K562 (cell line): Measurements from ENCODE around the gene SMAD5. TPM values are rescaled to one million over a fixed set of nuclear protein-coding genes. Genes with fewer than 3 reads are reported as not detected.

Experiments
- ATAC-seq: fragments of 200-7000 bp; cut with Tn5 transposase; 3 replicates; pipeline ENCODE4 v1.9.1; 2020; ENCODE audit warnings: moderate library complexity
- BruUV-seq: library from RNA; stranded (reverse); fragments of 400-500 nt; replicated peaks from 2 replicates; lab custom pipeline; 2021; lab: Mats Ljungman, UMichigan
- CTCF ChIA-PET: fragments of 300-600 bp; formaldehyde crosslinking; extraction: SDS; loops from one replicate; lab custom pipeline; 2021; ENCODE audit warnings: low intra/inter-chr PET ratio; lab: Yijun Ruan, JAX
- POLR2A ChIA-PET: fragments of 300-600, 350-650 bp; sonication (Branson Sonifier 250); formaldehyde crosslinking; extraction: SDS; loops from one replicate; lab custom pipeline; 2021; ENCODE audit warnings: antibody characterized with exemption, inconsistent platforms; lab: Yijun Ruan, JAX
- DNase-seq, 4 experiments: peaks; one replicate each; pipeline versions ENCODE4 v3.0.0 to v3.0.0-alpha.2; 2011 to 2018; ENCODE audit warnings: low spot score in 3 of 4, mixed read lengths in 3 of 4; ENCODE audit errors: extremely low read depth in 1 of 4
- FAIRE-seq: peaks from 2 replicates; lab custom pipeline; 2011; peaks lifted over from hg19 to GRCh38; lab: Jason Lieb, UNC
- H2AFZ ChIP-seq: 2 replicates; pipeline ENCODE4 v1.6.0; 2011; ENCODE audit warnings: low read depth, low read length, control low read depth, inconsistent platforms
- H3K27ac ChIP-seq: fragments of 200-600 bp; 3 replicates; pipeline ENCODE4 v1.8.0; 2011; ENCODE audit warnings: low read depth, mild to moderate bottlenecking, control low read depth, inconsistent platforms, low read length, moderate library complexity, mixed read lengths; ENCODE audit errors: extremely low read depth
- H3K27me3 ChIP-seq, 2 experiments: fragments of 300-600 bp in 1 of 2; 2 replicates in 1 of 2; 3 replicates in 1 of 2; pipeline versions ENCODE4 v1.6.0 to v1.8.0; 2011; ENCODE audit warnings: inconsistent platforms in 2 of 2, low read length in 2 of 2, mild to moderate bottlenecking in 1 of 2, mixed read lengths in 1 of 2, moderate library complexity in 1 of 2; ENCODE audit not compliant: control insufficient read depth in 2 of 2, insufficient read depth in 2 of 2
- H3K36me3 ChIP-seq: fragments of 300-600 bp; 3 replicates; pipeline ENCODE4 v1.8.0; 2011; ENCODE audit warnings: mild to moderate bottlenecking, low read length, inconsistent platforms; ENCODE audit not compliant: control insufficient read depth, insufficient read depth
- H3K4me1 ChIP-seq, 2 experiments: fragments of 200-600 bp in 1 of 2; replicated peaks in 1 of 2; 2 replicates in 1 of 2; 3 replicates in 1 of 2; pipeline versions ENCODE4 v1.5.1 to v1.8.0; 2011; ENCODE audit warnings: inconsistent platforms in 2 of 2, low read length in 2 of 2, mild to moderate bottlenecking in 1 of 2, mixed read lengths in 1 of 2, moderate library complexity in 1 of 2; ENCODE audit not compliant: control insufficient read depth in 2 of 2, insufficient read depth in 2 of 2
- H3K4me2 ChIP-seq: 2 replicates; pipeline ENCODE4 v1.6.1; 2011; ENCODE audit warnings: low read length, control low read depth, inconsistent platforms, mixed read lengths; ENCODE audit not compliant: insufficient read depth
- H3K4me3 ChIP-seq: fragments of 200-600 bp; sonication (generic), shearing (Covaris generic); 2 replicates; pipeline ENCODE4 v1.5.1; 2016; ENCODE audit warnings: control low read depth, inconsistent platforms
- H3K79me2 ChIP-seq: fragments of 200-600 bp; 3 replicates; pipeline ENCODE4 v1.8.0; 2011; ENCODE audit warnings: low read length, inconsistent platforms; ENCODE audit not compliant: control insufficient read depth, insufficient read depth
- H3K9ac ChIP-seq, 2 experiments: 2 replicates each; pipeline versions ENCODE4 v1.6.0 to v1.6.1; 2011; ENCODE audit warnings: low read depth in 2 of 2, low read length in 2 of 2, control low read depth in 1 of 2, inconsistent platforms in 1 of 2, mild to moderate bottlenecking in 1 of 2, mixed read lengths in 1 of 2; ENCODE audit not compliant: insufficient read depth in 1 of 2
- H3K9me1 ChIP-seq: one replicate; pipeline ENCODE4 v1.6.0; 2011; ENCODE audit warnings: inconsistent platforms, mild to moderate bottlenecking, low read length, moderate library complexity; ENCODE audit not compliant: control insufficient read depth, insufficient read depth
- H3K9me3 ChIP-seq: replicated peaks from 2 replicates; pipeline ENCODE4 v1.5.1; 2011; ENCODE audit warnings: low read depth, low read length, inconsistent platforms; ENCODE audit not compliant: control insufficient read depth, insufficient read depth
- H4K20me1 ChIP-seq: replicated peaks from 2 replicates; pipeline ENCODE4 v1.6.1; 2011; ENCODE audit warnings: low read length, inconsistent platforms, mixed read lengths; ENCODE audit not compliant: control insufficient read depth, insufficient read depth
- CREB5 ChIP-seq: fragments of 250-450 bp; sonication (Bioruptor Pico); IDR thresholded peaks from 2 replicates; pipeline ENCODE4 v1.5.0; 2020; ENCODE audit warnings: mild to moderate bottlenecking
- CREM ChIP-seq: IDR thresholded peaks from 2 replicates; pipeline ENCODE4 v1.6.1; 2014; ENCODE audit warnings: antibody characterized with exemption, low read depth
- SRSF9 ChIP-seq: fragments of 200-400 bp; formaldehyde crosslinking; IDR thresholded peaks from 2 replicates; pipeline ENCODE4 v1.6.1; 2017; ENCODE audit warnings: low read depth, low read length, borderline replicate concordance
- ZNF583 ChIP-seq: fragments of 250-450 bp; sonication (Bioruptor Pico); IDR thresholded peaks from 2 replicates; pipeline ENCODE4 v1.4.0; 2020
- ZNF830 ChIP-seq: fragments of 250-450 bp; sonication (Bioruptor Pico); IDR thresholded peaks from 2 replicates; pipeline ENCODE4 v1.5.0; 2021; ENCODE audit warnings: mild to moderate bottlenecking
- WGBS: fragments of 100-300 bp; shearing (Covaris generic); methylation state at CpG from one replicate; pipeline ENCODE4 v1.1.6; 2016; ENCODE audit warnings: low coverage, mixed read lengths; ENCODE audit not compliant: insufficient coverage; ENCODE audit errors: missing lambda C conversion rate; 5-methylcytosine and 5-hydroxymethylcytosine counted together
- in situ Hi-C: fragments of 300-500 bp; cut with MboI; formaldehyde crosslinking; loops from 4 replicates; pipeline ENCODE4 v1.15.0; 2018; ENCODE audit warnings: inconsistent platforms, mixed read lengths
- intact Hi-C: fragments of 100-400 bp; cut with micrococcal nuclease; formaldehyde crosslinking; loops from 2 replicates; pipeline ENCODE4 v1.14.2; 2022
- polyA plus RNA-seq, 8 experiments: library from polyadenylated mRNA; depleted of rRNA in 4 of 8; stranded (reverse) in 5 of 8; unstranded in 3 of 8; fragments of >200 nt; fragmentation: Nextera tagmentation in 2 of 8; fragmentation: Illumina TruSeq in 1 of 8; extraction: Ambion mirVana in 2 of 8; extraction: Trizol in 1 of 8; gene quantifications; 2 replicates each; pipeline versions ENCODE4 v1.2.1 to v1.2.3, GENCODE V29; 2011 to 2014; ENCODE audit warnings: inconsistent platforms in 1 of 8, missing spikeins in 1 of 8
- total RNA-seq, 7 experiments: library from RNA; depleted of rRNA in 6 of 7; stranded (reverse); fragments of >200 nt in 6 of 7; fragmentation: Illumina TruSeq in 2 of 7; extraction: Trizol in 2 of 7; gene quantifications; 2 replicates each; pipeline versions ENCODE4 v1.2.1 to v1.2.3, GENCODE V29; 2011 to 2021; ENCODE audit warnings: low replicate concordance in 1 of 7
- TF ChIP-seq, protein P1 (sequence below): fragments of 250-450 bp; sonication (Bioruptor Pico); IDR thresholded peaks from 2 replicates; pipeline ENCODE4 v1.5.0; 2022; ENCODE audit warnings: mild to moderate bottlenecking

The SMAD5 gene
- total and polyA plus RNA-seq, 9 of the 15 experiments (the other 6 are each of a cell fraction or from before 2014, with no cell fraction given) = 12.4 to 53.9 (median 20.3) TPM

GRCh38 chr5:136207631-136208030 lies 75.0 kb downstream of the SMAD5 start (continued):
- TF ChIP-seq SRSF9 (no peak), CREM (no peak), ZNF830 (no peak), ZNF583 (CRISPR knock-in tag) (no peak)
- TF ChIP-seq, protein P1, sequence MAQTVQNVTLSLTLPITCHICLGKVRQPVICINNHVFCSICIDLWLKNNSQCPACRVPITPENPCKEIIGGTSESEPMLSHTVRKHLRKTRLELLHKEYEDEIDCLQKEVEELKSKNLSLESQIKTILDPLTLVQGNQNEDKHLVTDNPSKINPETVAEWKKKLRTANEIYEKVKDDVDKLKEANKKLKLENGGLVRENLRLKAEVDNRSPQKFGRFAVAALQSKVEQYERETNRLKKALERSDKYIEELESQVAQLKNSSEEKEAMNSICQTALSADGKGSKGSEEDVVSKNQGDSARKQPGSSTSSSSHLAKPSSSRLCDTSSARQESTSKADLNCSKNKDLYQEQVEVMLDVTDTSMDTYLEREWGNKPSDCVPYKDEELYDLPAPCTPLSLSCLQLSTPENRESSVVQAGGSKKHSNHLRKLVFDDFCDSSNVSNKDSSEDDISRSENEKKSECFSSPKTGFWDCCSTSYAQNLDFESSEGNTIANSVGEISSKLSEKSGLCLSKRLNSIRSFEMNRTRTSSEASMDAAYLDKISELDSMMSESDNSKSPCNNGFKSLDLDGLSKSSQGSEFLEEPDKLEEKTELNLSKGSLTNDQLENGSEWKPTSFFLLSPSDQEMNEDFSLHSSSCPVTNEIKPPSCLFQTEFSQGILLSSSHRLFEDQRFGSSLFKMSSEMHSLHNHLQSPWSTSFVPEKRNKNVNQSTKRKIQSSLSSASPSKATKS (CRISPR knock-in tag) = no peak

- intact Hi-C loops = no loop called here
- TF ChIP-seq CREB5 (CRISPR knock-in tag) = no peak
- H3K4me3 ChIP-seq = no peak overlapping the region
- H3K4me2 ChIP-seq = no peak overlapping the region
- ATAC-seq (no peak), DNase-seq (no peak), FAIRE-seq (no peak)
- H3K4me1 ChIP-seq = peaks cover 0 to 2% of the 10 kb centered on the region in 2 experiments; a peak in 2 of 5 replicates
- CTCF ChIA-PET = no interaction called here
- no peaks in the 10 kb centered on the region for H3K9me1 ChIP-seq
- no peaks in the 10 kb centered on the region for H3K79me2 ChIP-seq
- peaks cover 12 to 60% of the 10 kb centered on the region in 2 experiments; a peak in 4 of 5 replicates for H3K27me3 ChIP-seq
- no peak overlapping the region for H3K27ac ChIP-seq
- H3K9ac ChIP-seq = no peak overlapping the region
- no peaks in the 10 kb centered on the region for H3K9me3 ChIP-seq
- H2AFZ ChIP-seq = no peak overlapping the region
- no TSS peak for BruUV-seq
- 0% methylated on average over 3 of the region's 3 CpGs for WGBS
- no peaks in the 10 kb centered on the region; the same call in 1 of the 2 replicates for H4K20me1 ChIP-seq
- in situ Hi-C loops = loop anchor here (10.0 kb wide), 1 partner anchor 254 kb away; the partner anchor contains the start of gene LECT2
- H3K36me3 ChIP-seq = no peaks in the 10 kb centered on the region
- POLR2A ChIA-PET = no interaction called here
Observed at GRCh38 chr5:136208916-136209315, 76.3 kb downstream of the SMAD5 start.
